SKM-1 treated with dmso at 0.1 percent for 144 hours (cell line): Measurements from ENCODE around the gene USP10.
A peak's percentile ranks its signal among the peaks of the same experiment; 100 is the strongest.
"Not testable (repeated sequence)": the region's sequence is repeated elsewhere in the genome, so short reads cannot be mapped to it uniquely, and the experiment has no call there.

ENCODE experiments used
- DNase-seq: peaks from one replicate; lab custom pipeline; 2025; ENCODE audit not compliant: unreplicated experiment; lab: John Stamatoyannopoulos, UW

USP10 gene

DNA sequence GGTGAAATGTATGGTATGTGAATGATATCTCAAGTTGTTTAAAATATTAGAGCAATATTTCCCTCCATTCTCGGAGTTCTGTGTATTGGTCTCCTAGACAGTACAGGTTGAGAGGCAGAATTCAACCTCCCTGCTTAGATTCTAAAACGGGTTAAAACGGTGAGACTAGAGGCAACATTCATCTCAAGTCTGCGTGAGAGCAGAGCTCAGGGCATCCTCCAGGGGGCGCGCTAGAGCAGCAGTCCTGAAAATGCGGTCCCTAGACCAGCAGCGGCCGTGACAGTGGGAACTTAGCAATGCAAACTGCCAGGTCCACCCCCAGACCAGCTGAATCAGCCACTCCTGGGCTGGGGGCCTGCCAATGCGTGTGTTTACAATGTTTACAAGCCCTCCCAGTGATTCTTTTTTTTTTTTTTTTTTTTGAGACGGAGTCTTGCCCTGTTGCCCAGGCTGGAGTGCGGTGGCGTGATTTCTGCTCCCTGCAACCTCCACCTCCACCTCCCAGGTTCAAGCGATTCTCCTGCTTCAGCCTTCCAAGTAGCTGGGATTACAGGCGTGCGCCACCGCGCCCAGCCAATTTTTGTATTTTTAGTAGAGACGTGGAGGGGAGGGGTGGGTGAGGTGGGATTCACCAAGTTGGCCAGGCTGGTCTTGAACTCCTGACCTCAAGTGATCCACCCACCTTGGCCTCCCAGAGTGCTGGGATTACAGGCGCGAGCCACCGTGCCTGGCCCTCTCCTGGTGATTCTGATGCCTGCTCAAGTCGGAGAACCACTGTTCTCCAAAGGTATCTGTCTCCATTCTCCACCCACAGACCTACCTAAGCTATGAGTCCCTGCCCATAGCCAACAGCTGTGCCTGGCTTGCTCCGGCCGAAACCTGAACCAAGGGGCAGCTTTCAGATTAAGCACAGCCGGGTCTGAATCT, 27.3 kb upstream of the USP10 start:
- peak; percentile 64 for DNase-seq

DNA sequence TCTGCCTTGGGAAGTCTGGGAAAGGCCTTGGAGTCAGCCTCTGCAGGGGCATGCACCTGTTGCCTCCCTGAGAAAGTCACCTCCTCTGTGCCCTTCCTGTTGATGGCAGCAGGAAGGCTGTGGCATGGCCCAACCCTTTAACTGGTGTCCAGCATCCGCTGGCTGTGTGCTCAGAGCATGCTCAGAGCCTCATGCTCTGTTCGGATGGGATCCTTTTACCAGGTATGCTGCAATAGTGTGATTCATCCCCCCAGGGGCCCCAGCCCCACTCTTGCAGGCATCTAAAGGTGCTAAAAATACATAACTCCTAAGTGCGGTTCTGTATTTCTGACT, 26.6 kb upstream of the USP10 start:
- DNase-seq, result peak; percentile 58

DNA sequence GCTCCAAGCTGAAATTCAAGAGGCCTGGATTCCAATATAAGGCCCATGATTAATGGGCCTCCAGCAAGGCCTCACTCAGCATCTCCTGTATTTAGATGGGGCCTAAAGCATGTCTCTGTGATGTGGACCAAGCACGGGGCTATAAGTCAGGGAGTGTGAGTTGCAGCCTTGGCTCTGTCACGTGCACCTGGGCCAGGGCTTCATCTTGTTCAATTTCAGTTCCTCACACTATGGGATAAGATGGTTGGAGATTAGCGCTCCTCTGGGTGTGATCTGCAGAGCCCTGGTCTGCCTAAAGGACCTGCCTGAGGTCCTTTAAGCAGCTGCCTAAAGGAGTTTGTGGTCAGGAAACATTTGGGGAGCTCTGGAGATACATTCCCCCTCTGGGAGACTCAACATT, 26.2 kb upstream of the USP10 start:
- peak; percentile 29 for DNase-seq

DNA sequence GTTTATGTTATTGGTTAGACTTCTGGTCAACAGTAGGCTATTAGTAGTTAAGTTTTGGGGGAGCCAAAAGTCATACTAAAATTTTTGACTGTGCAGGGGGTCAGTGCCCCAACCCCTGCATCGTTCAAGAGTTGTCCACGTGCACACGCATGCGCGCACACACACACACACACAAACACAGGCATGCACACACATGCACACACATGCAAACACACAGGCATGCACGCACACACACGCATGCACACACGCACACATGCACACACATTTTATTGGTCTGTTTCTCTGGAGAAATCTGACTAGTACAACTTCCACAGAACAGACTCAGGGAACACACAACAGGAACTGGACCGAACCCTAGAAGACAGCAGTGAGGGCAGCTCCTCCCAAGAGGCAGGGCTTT, 24.4 kb upstream of the USP10 start:
- no peak for DNase-seq

DNA sequence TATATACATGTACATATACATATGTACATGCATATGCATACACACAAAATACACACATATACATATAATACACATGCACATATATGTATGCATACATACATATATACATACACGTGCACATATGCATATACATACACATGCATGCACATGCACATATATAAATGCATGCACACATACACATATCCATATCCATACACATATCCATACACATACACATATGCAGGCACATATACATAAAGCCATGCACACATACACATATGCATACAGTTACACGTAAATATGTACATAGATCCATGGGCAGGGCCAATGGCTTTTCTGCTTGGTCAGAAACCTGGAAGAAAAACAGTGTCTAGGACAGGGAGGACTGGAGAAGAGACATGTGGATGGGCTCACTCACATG, 23.9 kb upstream of the USP10 start:
- DNase-seq, result no peak

DNA sequence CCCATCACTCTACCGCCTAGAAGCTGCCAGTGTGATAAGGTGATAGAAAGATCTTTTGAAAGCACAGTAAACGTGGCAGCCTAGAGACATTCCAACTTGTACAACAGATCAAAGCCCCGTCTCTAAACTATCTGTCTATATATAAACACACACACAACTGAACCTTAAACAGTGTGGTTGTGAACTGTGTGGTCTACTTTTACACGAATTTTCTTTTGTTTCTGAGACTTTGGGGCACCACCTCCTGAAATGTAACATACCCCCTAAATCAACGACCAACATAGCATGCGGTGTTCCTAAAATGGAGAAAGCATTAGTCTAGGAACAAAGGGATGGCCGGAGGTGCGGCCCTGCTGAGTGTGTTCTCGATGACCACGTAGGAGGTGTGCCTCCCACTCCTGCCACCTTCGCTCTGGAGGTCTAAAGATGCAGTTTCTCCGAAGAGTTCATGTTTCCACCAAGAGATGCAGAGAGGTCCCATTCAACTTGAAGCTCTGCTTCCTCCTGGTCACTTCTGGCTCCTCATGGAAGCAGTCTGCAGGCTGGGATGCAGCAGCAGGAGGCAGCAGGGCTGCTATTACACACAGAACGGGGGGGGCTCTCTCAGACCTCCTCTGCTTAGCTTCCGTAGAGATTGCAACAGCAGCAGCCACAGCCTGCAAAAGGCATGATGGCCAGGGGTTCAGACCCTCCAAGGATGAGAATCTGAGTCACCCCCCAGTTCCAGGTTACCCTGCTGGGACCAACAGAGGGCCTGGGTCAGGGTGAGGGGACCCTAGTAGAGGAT, 22.6 kb upstream of the USP10 start:
- DNase-seq, result no peak

DNA sequence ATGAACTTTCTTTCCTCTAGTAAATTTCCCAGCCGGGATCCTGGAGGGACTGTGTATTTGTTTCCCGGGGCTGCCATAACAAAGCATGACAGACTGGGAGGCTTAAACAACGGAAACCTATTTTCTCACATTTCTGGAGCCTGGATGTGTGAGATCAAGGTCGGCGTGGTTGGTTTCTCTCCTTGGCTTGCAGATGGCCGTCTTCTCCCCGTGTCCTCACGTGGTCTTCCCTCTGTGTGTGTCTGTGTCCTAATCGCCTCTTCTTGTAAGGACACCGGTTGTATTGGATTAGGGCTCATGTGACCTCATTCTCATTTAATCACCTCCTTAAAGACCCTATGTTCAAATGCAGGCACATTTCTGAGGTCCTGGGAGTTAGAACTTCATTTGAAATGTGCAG, 22.0 kb upstream of the USP10 start:
- DNase-seq, result no peak

DNA sequence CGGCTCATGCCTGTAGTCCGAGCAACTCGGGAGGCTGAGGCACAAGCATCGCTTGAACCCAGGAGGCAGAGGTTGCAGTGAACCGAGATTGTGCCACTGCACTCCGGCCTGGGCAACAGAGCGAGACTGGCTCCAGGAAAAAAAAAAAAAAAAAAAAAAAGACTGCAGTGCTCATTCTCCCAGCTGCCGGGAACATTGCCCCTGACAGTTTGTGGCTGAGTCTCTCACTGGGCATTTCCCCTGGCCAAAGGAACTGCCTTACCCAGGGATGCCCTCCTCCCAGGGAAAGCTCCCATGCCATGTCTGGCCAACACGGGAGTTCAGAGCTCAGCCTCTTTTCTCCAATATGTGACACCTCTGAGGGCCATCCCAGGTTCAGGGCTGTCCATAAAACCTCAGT, 21.3 kb upstream of the USP10 start:
- no peak for DNase-seq

DNA sequence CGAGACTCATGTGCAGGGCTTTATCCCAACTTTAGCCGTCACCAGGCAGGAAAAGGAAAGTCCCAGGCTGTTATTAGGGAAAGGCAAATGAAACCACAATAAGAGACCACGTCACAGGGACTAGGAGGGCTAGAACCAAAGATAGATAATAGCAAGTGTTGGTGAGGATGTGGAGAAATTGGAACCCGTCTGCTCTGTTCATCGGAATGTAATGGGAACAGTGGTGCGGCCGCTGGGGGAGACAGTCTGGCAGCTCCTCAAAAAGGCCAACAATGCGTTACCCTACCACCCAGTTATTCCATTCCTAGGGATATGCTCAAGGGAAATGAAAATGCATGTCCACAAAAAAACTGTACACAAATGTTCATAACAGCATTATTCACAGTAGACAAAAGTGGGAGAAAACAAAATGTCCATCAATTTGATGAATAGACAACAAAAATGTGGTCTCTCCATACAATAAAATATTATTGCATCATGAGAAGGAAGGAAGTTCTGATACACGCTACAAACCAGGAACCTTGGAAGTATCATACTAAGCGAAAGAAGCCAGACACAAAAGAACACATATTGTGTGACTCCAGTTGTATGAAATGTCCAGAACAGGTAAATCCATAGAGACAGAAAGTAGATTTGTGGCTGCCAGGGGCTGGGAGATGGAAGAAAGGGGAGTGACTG, 19.5 kb upstream of the USP10 start:
- DNase-seq, result no peak

DNA sequence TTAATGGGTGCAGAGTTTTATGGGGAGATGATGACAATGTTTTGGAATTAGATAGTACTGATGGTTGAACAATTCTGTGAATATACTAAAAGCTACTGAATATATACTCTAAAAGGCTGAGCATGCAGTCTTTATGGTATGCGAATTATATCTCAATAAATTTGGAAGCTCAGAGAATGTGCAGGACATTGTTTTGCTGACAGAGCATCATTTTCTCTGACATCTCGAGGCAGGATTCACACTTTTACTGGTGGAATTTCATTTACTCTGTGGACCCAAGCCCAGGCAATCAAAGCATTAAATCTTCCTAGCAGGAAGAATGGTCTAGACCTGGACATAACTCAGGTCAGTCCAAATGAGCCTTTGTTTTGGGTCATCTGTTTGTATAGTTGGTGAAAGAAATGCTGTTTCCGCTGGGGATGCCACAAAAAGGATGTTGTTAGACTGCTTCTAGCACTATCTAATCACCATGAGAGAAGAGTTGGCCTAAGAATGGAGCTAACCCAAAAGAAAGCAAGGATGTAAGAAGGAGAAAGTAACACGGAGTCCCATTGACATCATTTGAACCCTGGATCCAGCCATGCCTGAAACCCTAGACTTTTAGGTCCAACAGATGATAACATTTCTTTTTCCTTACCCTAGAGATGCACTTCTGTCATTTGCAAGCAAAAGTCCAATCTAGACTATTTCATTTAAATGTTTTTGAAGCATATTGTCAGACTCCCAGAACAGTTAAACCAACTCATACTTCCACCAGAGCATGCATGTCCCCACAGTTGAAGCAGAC, 18.8 kb upstream of the USP10 start:
- DNase-seq, result no peak

DNA sequence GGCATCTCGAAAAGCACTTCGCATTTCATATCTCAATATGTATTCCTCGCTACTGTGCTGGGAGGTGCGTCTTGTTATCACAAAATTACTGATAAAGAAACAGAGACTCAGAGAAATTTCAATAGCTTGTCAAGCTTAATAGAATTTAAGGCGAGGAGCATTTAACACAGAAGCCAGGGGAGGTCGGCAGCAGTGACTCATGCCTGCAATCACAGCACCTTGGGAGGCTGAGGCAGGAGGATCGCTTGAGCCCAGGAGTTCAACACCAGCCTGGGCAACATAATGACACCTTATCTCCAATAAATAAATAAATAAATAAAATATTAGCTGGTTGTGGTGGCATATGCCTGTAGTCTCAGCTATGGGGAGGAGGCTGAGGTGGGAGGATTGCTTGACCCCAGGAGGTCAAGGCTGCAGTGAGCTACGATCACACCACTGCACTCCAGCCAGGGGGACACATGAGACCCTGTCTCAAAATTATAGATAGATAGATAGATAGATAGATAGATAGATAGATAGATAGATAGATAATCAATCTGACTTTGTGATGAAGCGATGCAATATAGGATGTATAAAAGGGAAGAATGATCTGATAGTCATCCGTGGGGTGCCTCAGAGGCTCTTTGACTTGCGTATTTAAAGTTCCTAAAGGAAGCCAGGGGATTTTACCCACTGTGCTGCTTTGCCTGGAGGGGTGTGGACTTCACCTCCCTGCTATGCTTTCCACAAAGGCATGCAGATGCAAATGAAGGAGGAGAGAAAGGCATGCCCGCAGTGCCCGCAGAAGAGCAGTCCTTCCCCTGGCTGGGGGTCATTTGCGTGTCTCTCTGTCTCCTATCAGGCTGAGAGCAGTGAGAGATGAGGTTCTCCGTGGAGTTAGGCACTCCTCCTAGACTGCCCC, 15.9 kb upstream of the USP10 start:
- no peak for DNase-seq

DNA sequence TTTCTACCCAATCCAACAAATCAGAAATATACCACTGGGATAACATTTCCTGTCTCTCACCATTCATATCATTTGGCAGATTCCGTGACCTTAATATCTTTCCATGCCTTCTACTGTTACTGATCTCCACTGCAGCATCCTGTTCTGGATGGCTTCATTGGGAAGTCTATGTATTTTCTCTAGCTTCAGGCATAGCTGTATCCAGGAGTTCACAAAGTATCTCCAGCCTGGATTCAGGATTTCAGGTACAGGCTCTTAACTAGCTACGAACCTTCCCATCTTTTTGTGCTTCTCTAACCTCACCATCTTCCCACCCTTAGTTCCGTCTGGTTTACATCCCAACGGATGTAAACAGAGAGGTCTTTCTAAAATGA, 15.2 kb upstream of the USP10 start:
- no peak for DNase-seq

DNA sequence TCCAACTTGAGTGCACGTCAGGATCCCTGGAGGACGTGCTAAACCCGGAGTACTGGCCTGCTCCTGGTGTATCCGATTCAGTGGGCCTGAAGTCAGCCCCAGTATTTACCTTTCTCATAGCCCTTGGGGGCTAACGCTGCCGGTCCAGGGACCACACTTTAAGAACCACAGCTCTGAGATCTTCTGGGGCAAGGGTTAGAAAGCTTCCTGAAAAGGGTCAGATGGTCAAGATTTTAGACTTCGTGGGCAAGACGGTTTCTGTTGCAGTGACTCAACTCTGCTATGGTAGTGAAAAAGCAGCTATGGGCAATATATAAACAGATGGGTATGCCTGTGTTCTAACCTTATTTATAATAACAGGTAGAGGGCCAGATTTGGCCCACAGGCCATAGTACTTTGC, 14.6 kb upstream of the USP10 start:
- DNase-seq, result no peak

DNA sequence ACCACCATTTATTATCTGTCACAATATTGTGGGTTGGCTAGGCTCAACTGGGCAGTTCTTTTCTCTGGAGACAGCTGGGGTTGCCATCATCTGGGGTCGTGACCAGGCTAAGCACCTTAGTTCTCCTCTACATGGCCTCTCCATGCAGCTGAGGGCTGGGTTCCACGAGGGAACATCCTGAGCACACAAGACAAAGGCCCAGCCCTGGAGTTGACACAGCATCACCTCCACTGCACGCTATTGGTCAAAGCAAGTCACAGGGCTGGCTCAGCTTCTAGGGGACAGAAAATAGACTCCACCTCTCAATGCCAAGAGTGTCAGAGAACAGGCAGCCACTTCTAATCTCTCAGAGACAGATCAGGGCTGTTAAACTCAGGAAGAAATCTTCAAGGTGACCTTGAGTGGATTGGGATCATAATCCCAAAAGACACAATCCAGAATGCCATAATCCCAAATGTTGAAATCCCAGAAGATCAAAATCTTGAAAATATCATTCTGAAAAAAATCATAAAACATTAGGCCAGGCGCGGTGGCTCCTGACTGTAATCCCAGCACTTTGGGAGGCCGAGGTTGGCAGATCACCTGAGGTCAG, 13.0 kb upstream of the USP10 start:
- no peak for DNase-seq

DNA sequence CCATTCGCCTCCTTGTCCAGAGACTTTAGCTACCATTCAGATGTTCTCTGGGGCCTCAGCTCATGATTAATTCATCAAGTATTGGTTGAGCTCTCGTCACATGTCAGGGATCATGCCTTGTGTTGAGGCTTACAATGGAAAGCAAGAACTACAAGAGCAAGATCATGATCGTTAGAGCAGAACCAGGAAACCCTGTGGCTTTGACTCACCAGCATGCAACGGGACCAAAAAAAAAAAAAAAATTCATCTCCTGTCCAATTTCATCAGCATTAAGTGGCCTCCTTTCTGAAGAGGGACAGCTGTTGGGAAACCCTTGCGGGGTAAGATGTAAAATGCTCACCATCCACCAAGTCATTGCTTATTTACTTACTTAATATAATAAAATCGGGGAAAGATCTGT, 12.1 kb upstream of the USP10 start:
- no peak for DNase-seq

DNA sequence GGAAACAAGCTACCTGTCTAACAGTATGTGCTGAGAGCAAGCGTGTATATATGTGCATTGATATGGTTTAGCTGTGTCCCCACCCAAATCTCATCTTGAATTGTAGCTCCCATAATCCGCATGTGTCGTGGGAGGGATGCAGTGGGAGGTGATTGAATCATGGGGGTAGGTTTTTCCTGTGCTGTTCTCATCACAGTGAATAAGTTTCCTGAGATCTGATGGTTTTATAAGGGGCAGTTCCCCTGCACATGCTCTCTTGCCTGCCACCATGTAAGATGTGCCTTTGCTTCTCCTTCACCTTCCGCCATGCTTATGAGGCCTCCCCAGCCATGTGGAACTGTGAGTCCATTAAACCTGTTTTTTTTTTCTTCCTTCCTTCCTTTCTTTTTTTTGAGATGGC, 11.6 kb upstream of the USP10 start:
- not testable (repeated sequence) for DNase-seq

DNA sequence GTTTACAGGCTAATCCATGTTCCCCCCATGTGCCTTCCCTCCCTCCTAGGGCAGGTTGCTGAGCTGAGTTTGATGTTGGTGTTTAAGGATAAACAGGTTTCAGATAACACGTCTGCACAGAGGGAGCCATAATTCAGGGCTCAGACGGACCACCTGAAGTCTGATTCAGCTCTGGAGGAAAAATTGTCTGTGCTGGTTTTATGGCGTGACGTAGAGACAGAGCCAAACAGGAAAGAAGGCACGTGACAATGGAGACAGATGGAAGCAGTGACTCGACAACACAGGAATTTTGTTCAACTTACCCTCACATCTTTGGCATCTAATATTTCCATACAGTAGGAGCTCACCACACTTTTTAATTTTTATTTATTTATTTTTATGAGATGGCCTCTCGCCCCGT, 10.7 kb upstream of the USP10 start:
- DNase-seq, result no peak

DNA sequence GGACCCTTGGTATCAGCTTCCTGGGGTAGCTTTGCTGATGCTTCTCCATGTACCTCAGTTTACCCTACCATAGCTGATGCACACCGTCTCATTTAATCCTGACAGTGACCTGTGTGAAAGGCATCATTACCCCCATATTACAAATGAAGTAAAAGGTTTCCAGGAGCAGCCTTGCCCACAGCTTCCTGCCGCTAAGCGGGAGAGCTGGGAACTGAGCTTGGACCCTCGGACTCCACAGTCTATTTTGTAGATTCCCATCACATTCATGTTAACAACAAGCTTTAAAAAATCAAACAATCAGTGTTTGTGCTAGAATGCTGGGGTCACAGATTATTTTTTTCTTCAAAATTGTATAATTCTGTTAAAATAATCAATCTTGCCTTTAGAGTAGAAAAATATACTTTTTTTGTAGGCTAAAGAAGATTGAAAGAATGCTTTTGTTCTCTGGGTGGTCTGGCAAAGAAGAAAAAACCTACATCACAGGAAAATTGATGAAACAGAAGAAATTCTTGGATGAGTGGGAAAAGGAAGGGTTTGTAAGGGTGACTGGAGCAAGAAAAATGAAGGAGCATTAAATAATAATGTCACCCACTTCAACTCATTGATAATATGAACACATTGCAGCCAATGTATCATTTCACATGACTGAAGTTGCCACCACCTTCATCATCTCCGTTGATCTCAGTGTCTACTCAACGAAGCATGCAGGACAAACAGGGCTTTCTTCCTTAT, 9.5 kb upstream of the USP10 start:
- no peak for DNase-seq
